ENCODE data around the gene SLAMF7.
A peak's percentile ranks its signal among the peaks of the same experiment; 100 is the strongest.

Gene SLAMF7

GRCh38 chr1:160758521-160758920 is 19.5 kb downstream of the SLAMF7 start:
- no peak overlapping the region for H3K4me3 ChIP-seq (ENCODE audit: low read depth, low read length)
- no peak for TF ChIP-seq CTCF (IDR thresholded peaks at IDR 0.05; ENCODE audit: borderline replicate concordance, insufficient read depth, low read depth, low read length)

- no peak for TF ChIP-seq CTCF (IDR thresholded peaks at IDR 0.05; ENCODE audit: borderline replicate concordance, insufficient read depth, low read depth, low read length)
- no peak overlapping the region for H3K4me3 ChIP-seq (ENCODE audit: low read depth, low read length)
These were observed 20.7 kb downstream of the SLAMF7 start for GRCh38 chr1:160759740-160760139.

GRCh38 chr1:160761046-160761445 is 22.0 kb downstream of the SLAMF7 start:
- no peak for TF ChIP-seq CTCF (IDR thresholded peaks at IDR 0.05; ENCODE audit: borderline replicate concordance, insufficient read depth, low read depth, low read length)
- no peak overlapping the region for H3K4me3 ChIP-seq (ENCODE audit: low read depth, low read length)

GRCh38 chr1:160761886-160762285 is 22.8 kb downstream of the SLAMF7 start:
- TF ChIP-seq CTCF (IDR thresholded peaks at IDR 0.05; ENCODE audit: borderline replicate concordance, insufficient read depth, low read depth, low read length) = no peak

GRCh38 chr1:160763993-160764392 is 24.9 kb downstream of the SLAMF7 start:
- no peak for TF ChIP-seq CTCF (IDR thresholded peaks at IDR 0.05; ENCODE audit: borderline replicate concordance, insufficient read depth, low read depth, low read length)
- H3K4me3 ChIP-seq (ENCODE audit: low read depth, low read length) = no peak overlapping the region

More at GRCh38 chr1:160761886-160762285, 22.8 kb downstream of the SLAMF7 start:
- no peak overlapping the region for H3K4me3 ChIP-seq (ENCODE audit: low read depth, low read length)

- peak overlapping the region; percentile 44 for H3K4me3 ChIP-seq (ENCODE audit: low read depth, low read length)
- no peak for TF ChIP-seq CTCF (IDR thresholded peaks at IDR 0.05; ENCODE audit: borderline replicate concordance, insufficient read depth, low read depth, low read length)
These were observed 28.6 kb downstream of the SLAMF7 start for GRCh38 chr1:160767395-160768294.

- H3K4me3 ChIP-seq (ENCODE audit: low read depth, low read length) = peak overlapping the region; percentile 44
- peak; percentile 94 for TF ChIP-seq CTCF (IDR thresholded peaks at IDR 0.05; ENCODE audit: borderline replicate concordance, insufficient read depth, low read depth, low read length)
These were observed 29.2 kb downstream of the SLAMF7 start for GRCh38 chr1:160768295-160768657.

All from GM12875 (cell line).